GM13977 (cell line): ENCODE data around the gene RAB31.

Experiments used
- DNase-seq: peaks from one replicate; pipeline ENCODE4 v3.0.0; 2012; ENCODE audit warnings: low spot score
- in situ Hi-C: fragments of 300-500 bp; cut with MboI; formaldehyde crosslinking; loops from one replicate; pipeline ENCODE4 v1.12.0; 2022; ENCODE audit warnings: low sequenced_read_pairs, low pct_unique_long_range_greater_than_20kb, mixed read lengths, inconsistent platforms; ENCODE audit not compliant: unreplicated experiment
- TF ChIP-seq, protein P1 (sequence below): IDR thresholded peaks from 2 replicates; pipeline ENCODE4 v1.5.1; 2012; ENCODE audit warnings: mild to moderate bottlenecking, control low read depth; ENCODE audit not compliant: insufficient read depth; ENCODE audit errors: extremely low read depth, missing control alignments

The RAB31 gene

DNA sequence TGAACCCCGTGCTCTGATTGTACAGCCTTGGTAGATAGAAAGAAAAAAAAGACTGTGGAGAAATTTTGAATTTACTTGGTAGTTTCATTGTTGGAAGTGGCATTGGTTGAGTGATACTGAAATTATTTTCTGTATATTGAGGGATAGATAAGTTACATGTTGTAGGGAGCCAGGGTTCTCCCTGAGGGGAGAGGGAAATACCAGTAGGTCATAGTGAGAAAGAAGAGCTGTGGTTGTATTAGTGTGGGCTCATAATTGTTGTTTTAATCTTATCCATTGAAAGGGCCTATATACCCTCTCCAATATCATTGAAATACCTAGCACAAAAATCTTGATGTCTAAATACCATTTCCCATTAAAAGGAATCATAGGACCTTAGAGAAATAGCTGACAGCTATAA is 16.9 kb upstream of the RAB31 start:
- TF ChIP-seq, protein P1, sequence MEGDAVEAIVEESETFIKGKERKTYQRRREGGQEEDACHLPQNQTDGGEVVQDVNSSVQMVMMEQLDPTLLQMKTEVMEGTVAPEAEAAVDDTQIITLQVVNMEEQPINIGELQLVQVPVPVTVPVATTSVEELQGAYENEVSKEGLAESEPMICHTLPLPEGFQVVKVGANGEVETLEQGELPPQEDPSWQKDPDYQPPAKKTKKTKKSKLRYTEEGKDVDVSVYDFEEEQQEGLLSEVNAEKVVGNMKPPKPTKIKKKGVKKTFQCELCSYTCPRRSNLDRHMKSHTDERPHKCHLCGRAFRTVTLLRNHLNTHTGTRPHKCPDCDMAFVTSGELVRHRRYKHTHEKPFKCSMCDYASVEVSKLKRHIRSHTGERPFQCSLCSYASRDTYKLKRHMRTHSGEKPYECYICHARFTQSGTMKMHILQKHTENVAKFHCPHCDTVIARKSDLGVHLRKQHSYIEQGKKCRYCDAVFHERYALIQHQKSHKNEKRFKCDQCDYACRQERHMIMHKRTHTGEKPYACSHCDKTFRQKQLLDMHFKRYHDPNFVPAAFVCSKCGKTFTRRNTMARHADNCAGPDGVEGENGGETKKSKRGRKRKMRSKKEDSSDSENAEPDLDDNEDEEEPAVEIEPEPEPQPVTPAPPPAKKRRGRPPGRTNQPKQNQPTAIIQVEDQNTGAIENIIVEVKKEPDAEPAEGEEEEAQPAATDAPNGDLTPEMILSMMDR, result no peak
- in situ Hi-C loops, result no loop called here

DNA sequence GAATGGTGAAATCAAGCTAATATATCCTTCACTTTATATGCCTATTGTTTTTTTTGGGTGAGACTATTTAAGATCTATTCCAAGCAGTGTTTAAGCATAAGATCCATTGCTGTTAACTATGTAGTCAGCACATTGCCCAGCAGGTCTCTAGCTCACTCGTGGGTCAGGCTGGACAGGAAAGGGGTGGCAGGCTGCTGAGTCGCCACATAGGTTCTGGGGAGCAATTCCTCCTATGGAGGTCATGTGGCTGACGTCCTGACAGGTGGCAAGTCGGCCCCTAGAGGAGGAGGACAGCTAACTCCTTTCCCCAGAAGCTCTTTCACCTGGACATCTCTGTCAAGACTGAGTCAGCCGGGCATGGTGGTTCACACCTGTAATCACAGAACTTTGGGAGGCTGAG is 13.9 kb upstream of the RAB31 start:
- in situ Hi-C loops, result no loop called here
- DNase-seq, result no peak
- TF ChIP-seq, protein P1, result no peak

More for the DNA sequence above, 16.9 kb upstream of the RAB31 start:
- DNase-seq, result no peak

DNA sequence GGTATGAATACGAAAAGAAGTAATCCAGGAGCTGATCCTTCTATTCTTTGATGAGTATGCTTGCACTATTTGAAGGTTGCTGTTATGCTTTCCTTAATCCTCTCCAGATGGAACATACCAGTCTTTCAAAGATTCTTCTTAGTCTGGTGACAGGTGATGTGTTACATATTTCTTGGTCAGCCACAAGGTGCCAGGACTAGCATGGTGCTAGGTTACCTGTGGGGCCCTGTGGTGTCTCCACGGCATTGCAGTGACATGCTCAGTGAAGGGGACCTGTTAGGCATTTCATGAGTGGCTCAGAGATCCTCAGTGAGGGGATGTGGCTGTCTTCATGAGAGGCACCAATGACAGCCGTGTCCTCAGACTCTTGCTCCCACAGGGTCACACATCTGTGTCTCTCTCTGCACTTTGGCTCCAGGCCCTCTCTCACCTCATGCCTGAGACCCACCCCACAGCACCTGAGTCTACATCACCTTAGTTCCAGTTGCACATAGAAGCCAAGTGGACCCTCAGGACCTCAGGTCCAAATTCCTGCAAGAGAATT is 13.1 kb upstream of the RAB31 start:
- TF ChIP-seq, protein P1, result no peak
- in situ Hi-C loops, result no loop called here
- DNase-seq, result no peak

DNA sequence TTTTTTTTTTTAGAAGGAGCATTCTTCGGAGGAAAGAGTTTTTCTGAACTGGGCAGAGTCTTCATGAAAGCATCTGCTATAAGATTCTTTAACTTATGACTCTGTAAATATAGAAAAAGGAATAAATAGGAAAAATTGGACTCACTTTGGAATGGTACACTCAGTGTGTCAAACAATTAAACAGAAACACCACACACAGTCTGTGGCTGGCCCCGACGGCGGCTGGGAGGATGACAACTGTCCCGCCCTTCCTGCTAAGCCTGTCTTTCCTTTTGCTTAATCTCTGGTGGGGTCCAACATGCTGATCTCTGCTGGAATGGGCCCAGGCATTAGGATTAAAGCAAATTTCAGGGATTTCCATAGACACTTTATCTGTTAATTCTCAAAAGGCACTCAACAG is 12.5 kb upstream of the RAB31 start:
- DNase-seq, result no peak
- in situ Hi-C loops, result no loop called here
- TF ChIP-seq, protein P1, result no peak

DNA sequence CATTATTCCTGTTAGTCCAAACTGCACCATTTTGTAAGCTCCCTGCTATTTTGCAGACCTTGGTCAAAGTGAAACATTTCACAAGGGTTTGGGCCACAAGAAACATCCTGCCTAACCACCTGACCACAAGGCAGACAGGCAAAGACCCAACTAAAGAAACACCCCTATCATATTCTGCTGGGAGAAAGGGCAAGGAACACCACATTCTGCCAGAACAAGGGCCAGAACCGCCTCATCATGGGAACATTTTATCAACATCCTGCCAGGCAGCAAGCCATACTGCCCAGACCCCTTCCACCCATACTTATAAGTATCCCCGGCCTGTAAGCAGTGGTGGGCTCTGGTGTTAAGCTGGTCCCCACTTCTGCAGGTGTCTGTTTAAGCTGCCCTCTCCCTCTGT is 12.0 kb upstream of the RAB31 start:
- DNase-seq, result no peak
- in situ Hi-C loops, result no loop called here
- TF ChIP-seq, protein P1, result no peak

DNA sequence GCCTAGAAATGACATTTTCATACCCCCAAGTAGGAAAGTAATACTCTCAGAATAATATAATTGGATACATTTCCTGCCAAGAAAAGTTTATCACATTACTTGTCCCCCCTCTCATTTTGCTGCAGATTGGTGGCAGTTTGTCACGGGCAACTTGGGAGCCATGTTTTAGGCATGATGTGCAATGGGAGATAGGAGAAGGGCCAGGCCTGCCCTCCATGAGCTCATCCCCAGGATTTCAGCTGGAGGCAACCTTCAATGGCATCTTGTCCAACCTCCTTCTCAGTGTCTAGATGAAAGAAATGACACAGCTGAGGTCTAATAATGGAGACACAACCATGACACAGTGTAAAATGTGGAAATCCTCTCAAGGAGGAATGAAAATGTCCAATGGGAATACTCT is 11.4 kb upstream of the RAB31 start:
- TF ChIP-seq, protein P1, result no peak
- DNase-seq, result no peak
- in situ Hi-C loops, result no loop called here

DNA sequence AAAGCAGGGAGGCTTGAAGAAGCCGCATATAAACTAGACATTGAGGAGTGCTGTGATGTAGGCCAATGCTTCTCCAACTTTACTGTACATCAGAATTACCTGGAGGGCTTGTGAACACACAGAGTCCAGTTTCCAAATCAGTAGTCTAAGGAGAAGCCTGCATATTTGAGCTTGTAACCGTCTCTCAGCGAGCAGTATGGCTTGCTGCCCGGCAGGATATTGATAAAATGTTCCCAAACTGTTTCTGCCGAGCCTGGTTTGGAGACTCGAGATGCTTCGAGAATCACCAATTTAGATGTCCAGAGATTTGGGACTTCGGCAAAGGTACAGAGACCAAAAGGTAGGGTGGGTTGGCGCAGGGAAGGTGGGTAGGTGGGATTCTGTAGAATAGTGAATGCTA is 11.0 kb upstream of the RAB31 start:
- TF ChIP-seq, protein P1, result no peak
- no peak for DNase-seq
- in situ Hi-C loops, result no loop called here
